Esophagus (tissue), 2 donors: ENCODE measurements around the gene CTF1. TPM values are rescaled to one million over a fixed set of nuclear protein-coding genes. Genes with fewer than 3 reads are reported as not detected.
A peak's percentile ranks its signal among the peaks of the same experiment; 100 is the strongest.

ENCODE experiments used
- H3K27ac ChIP-seq, 2 donors: one replicate each; pipeline ENCODE4 v1.5.1; 2013; ENCODE audit warnings: low read depth in 2 of 2, mild to moderate bottlenecking in 2 of 2, inconsistent platforms in 1 of 2, low read length in 1 of 2, moderate library complexity in 1 of 2
- H3K27me3 ChIP-seq, 2 donors: one replicate each; pipeline ENCODE4 v1.6.1; 2013; ENCODE audit warnings: low read length in 2 of 2, control low read depth in 1 of 2, mild to moderate bottlenecking in 1 of 2; ENCODE audit not compliant: insufficient read depth in 2 of 2, control insufficient read depth in 1 of 2
- H3K36me3 ChIP-seq, 2 donors: one replicate each; pipeline ENCODE4 v1.6.1; 2013; ENCODE audit warnings: low read length in 1 of 2; ENCODE audit not compliant: control insufficient read depth in 2 of 2, insufficient read depth in 2 of 2
- H3K4me1 ChIP-seq, 2 donors: one replicate each; pipeline ENCODE4 v1.6.1; 2013; ENCODE audit warnings: low read length in 1 of 2; ENCODE audit not compliant: control insufficient read depth in 2 of 2, insufficient read depth in 2 of 2
- H3K4me3 ChIP-seq, 2 donors: one replicate each; pipeline ENCODE4 v1.5.1; 2013; ENCODE audit warnings: low read length in 2 of 2, mild to moderate bottlenecking in 2 of 2, low read depth in 1 of 2, moderate library complexity in 1 of 2
- H3K9me3 ChIP-seq, 2 donors: one replicate each; pipeline ENCODE4 v1.6.1; 2013; ENCODE audit warnings: mild to moderate bottlenecking in 2 of 2, low read depth in 1 of 2, low read length in 1 of 2, moderate library complexity in 1 of 2; ENCODE audit not compliant: control insufficient read depth in 2 of 2, insufficient read depth in 1 of 2
- WGBS, 2 donors: extraction: QIAGEN DNeasy Blood & Tissue Kit; methylation state at CpG; one replicate each; pipeline ENCODE4 v1.1.7; 2013; 5-methylcytosine and 5-hydroxymethylcytosine counted together
- polyA plus RNA-seq, 2 donors: library from polyadenylated mRNA; stranded (reverse); fragments of 200-250 nt; gene quantifications; one replicate each; pipeline ENCODE4 v1.2.3, GENCODE V29; 2013
- donor health status: healthy with polysubstance abuse.
- donor health status: Bipolar disorder and iron deficiency.

Gene CTF1
- polyA plus RNA-seq, 2 donors: 2.2 to 3.3 TPM

DNA sequence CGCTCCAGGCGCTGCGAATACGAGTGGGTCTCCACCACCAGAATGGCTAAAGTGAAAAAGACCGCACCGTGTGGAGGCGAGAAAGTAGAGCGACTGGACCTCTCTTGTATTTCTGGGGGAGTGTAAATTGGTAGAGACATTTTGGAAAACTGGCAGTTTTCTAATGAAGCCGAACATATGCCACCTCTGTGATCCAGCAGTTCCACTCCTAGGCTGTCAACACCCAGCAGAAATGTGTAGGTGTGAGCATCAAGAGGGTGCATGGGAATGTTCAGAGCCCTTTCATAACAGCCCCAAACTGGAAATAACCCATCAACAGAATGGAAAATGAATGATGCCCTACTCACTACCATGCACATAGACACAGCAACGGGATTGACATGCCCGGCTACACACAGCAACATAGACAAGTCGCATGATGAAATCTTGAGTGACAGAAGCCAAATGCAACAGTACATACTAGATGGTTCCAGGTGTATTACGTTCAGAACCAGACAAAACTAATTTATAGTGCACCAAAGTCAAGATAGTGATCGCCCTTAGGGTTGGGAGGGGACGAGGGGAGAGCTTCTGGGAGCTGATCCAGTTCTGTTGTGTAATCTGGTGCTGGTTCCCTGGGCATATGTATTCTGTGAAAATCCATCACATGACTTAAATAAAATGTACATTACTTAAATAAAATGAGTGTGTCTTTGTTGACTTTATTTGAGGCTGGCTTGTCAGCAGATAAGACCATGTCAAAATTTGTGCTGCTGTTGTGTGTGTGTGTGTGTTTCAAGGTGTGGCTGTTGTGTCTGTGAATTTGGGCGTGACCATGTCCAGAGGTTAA lies 1.7 kb upstream of the CTF1 start:
- peaks cover 2 to 24% of the 10 kb centered on the region in 2 donors for H3K4me1 ChIP-seq
- WGBS, 2 donors: 29 to 38% methylated on average over 16 of the region's 16 CpGs
- H3K9me3 ChIP-seq: no peaks in the 10 kb centered on the region
- H3K4me3 ChIP-seq: peak overlapping the region; percentile 67 to 83
- peak overlapping the region; percentile 95 to 100 for H3K27ac ChIP-seq
- H3K36me3 ChIP-seq: no peaks in the 10 kb centered on the region
- no peaks in the 10 kb centered on the region for H3K27me3 ChIP-seq

DNA sequence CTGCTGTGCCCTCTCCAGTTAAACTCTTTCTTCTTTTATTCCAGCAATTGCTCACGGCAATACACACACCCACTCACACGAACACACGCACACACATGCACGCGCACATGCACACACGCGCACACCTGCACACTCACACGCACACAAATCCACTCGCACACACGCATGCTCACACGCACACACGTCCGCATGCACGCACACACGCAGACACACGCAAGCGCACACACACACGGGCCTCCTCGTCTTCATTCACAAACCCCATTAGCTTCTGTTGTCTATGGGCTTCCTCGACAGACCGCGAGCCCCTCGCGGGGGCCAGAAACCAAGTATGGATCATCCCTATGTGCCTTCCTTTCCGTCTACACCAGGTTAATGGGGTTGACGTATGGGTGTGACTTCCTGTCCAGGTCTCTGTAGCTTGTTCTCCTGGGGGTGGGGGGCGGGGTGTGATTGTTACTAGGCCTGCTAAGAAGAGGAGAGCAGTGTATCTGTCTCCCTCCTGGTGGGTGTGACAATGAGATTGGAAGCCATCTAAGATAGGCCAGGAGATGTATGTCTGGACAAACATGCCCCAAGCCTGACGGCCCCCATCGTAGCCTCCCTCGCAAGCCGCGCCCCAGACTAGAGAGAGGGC lies 670 bp upstream of the CTF1 start:
- WGBS, 2 donors: 38 to 66% methylated on average over 32 of the region's 32 CpGs
- Histone ChIP-seq H3K27ac (peak overlapping the region; percentile 95 to 100), H3K27me3 (no peaks in the 10 kb centered on the region), H3K4me3 (peak overlapping the region; percentile 53 to 55), H3K4me1 (peaks cover 2 to 24% of the 10 kb centered on the region in 2 donors), H3K9me3 (no peaks in the 10 kb centered on the region), H3K36me3 (no peaks in the 10 kb centered on the region)

DNA sequence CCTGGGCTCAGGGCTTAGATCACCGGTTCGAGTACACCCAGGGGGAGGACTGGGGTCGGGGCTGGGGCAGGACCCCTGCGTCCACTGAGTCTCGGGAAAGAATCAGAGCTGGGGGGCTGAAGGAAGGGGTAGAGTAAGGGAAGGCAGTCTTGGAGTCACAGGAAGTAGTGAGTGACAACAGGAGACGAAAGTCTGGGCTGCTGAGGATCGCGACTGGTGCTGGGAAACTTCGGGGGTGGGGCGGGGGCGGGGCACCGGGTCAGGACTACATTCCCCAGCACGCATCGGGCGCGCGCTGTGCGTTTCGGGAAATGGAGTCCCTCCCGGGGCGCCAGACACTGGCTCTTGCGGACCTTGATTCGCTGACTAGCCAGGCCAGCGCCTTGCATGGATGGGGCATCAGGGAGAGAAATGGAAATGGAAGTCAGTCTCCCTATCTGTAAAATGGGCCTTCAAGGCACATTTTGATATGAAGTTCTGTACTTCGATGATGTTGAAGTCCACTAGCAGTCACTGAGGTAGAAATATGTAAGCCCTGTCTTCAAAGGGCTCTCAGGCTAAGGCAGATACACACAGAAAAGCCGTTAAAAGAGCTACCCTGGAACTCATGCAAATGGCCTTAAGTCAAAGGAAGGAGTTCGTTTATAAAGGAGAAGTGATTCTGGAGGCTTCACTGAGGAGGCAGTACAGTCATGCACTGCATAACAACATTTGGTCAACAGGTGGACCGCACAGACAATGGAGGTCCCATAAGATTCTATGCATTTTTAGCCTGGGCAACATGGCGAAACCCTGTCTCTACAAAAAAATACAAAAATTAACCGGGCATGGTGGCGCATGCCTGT lies 697 bp downstream of the CTF1 start:
- H3K36me3 ChIP-seq: no peaks in the 10 kb centered on the region
- no peaks in the 10 kb centered on the region for H3K9me3 ChIP-seq
- WGBS, 2 donors: 16 to 19% methylated on average over 30 to 31 of the region's 31 CpGs
- H3K27ac ChIP-seq: peak overlapping the region; percentile 95 to 100
- H3K4me3 ChIP-seq: peak overlapping the region; percentile 53 to 55
- no peaks in the 10 kb centered on the region for H3K27me3 ChIP-seq
- peaks cover 2 to 24% of the 10 kb centered on the region in 2 donors for H3K4me1 ChIP-seq

DNA sequence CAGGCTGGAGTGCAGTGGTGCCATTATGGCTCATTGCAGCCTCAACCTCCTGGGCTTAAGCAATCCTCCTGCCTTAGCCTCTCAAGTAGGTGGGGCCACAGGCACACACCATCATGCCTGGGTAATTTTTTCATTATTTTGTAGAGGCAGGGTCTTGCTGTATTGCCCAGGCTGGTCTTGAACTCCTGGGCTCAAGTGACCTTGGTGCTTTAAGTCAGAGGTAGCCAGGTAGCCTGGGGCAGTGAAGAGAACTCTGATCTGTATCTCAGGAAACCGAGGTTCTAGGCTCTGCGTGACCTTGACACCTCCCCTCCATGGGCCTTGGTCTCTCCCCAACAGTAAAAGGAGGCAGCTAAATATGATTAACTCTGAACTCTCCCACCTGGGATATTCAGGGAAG lies 3.4 kb downstream of the CTF1 start:
- Histone ChIP-seq H3K36me3 (no peaks in the 10 kb centered on the region), H3K27ac (no peak overlapping the region), H3K4me1 (peaks cover 2 to 11% of the 10 kb centered on the region in 2 donors), H3K4me3 (no peak overlapping the region), H3K9me3 (no peaks in the 10 kb centered on the region), H3K27me3 (no peaks in the 10 kb centered on the region)
- WGBS, 2 donors: 67 to 73% methylated on average over 2 of the region's 2 CpGs

DNA sequence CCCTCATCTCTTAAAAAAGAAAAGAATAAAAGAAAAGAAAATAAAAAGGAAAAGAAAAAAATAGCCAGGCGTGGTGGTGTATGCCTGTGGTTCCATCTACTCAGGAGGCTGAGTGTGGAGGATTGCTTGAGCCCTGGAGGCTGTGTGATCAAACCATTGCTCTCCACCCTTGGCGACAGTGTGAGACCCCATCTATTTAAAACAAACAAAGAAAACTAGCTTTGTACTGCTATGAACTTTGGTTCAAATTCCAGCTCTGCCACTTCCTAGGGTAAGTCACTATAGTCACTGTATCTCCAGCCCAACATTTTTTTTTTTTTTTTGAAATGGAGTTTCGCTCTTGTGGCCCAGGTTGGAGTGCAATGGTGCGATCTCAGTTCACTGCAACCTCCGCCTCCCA lies 4.2 kb downstream of the CTF1 start:
- Histone ChIP-seq H3K4me1 (peaks cover 2 to 10% of the 10 kb centered on the region in 2 donors), H3K4me3 (no peak overlapping the region), H3K27me3 (no peaks in the 10 kb centered on the region), H3K9me3 (no peaks in the 10 kb centered on the region), H3K27ac (no peak overlapping the region), H3K36me3 (no peaks in the 10 kb centered on the region)
- WGBS, 2 donors: 99% methylated on average over 5 of the region's 5 CpGs

DNA sequence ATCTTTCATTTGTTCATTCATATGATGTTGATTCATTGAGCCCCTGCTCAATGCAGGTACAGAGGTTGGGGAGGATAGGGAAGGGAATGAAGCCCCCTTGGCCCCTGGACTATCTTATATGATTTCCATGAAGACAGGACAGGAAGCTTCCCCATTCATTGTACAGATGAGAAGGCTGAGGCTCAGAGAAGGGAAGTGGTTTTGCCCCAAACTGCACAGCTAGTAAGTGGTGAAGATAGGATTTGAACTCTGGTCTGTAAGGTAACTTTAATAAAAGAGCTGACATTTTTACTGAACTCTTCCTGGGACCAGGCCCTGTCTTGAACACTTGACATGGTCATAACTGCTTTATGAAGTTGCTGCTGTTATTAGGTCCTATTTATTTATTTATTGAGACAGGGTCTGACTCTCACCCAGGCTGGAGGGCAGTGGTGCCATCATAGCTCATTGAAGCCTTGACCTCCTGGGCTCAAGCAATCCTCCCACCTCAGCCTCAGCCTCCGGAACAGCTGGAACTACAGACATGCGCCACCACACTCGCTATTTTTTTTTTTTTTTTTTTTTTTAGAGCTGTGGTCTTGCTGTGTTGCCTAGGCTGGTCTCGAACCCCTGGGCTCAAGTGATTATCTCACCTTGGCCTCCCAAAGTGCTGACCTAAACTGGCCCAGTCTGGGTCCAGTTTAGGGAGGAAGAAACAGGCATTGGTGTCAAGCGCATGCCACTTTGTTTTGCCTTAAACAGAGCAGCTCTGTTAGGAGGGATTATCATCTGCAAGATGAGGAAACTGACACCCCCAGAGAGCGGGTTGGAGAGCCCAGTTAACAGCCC lies 5.0 kb downstream of the CTF1 start:
- Histone ChIP-seq H3K27ac (peak overlapping the region; percentile 88 to 91), H3K27me3 (no peaks in the 10 kb centered on the region), H3K4me3 (peak overlapping the region; percentile 43 to 58), H3K36me3 (no peaks in the 10 kb centered on the region), H3K9me3 (no peaks in the 10 kb centered on the region), H3K4me1 (peaks cover 2 to 7% of the 10 kb centered on the region in 2 donors)
- 38 to 43% methylated on average over 6 of the region's 6 CpGs for WGBS, 2 donors

DNA sequence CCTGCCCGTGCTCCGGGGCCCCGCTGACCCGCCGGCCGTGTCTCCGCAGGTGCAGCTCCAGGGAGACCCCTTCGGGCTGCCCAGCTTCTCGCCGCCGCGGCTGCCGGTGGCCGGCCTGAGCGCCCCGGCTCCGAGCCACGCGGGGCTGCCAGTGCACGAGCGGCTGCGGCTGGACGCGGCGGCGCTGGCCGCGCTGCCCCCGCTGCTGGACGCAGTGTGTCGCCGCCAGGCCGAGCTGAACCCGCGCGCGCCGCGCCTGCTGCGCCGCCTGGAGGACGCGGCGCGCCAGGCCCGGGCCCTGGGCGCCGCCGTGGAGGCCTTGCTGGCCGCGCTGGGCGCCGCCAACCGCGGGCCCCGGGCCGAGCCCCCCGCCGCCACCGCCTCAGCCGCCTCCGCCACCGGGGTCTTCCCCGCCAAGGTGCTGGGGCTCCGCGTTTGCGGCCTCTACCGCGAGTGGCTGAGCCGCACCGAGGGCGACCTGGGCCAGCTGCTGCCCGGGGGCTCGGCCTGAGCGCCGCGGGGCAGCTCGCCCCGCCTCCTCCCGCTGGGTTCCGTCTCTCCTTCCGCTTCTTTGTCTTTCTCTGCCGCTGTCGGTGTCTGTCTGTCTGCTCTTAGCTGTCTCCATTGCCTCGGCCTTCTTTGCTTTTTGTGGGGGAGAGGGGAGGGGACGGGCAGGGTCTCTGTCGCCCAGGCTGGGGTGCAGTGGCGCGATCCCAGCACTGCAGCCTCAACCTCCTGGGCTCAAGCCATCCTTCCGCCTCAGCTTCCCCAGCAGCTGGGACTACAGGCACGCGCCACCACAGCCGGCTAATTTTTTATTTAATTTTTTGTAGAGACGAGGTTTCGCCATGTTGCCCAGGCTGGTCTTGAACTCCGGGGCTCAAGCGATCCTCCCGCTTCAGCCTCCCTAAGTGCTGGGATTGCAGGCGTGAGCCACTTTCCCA lies 5.9 kb downstream of the CTF1 start:
- Histone ChIP-seq H3K4me1 (peaks cover 0 to 7% of the 10 kb centered on the region in 2 donors), H3K9me3 (no peaks in the 10 kb centered on the region), H3K36me3 (no peaks in the 10 kb centered on the region), H3K27me3 (no peaks in the 10 kb centered on the region), H3K27ac (peak overlapping the region; percentile 88 to 91), H3K4me3 (peak overlapping the region; percentile 58 to 64)
- WGBS, 2 donors: 9 to 10% methylated on average over 70 to 99 of the region's 99 CpGs

DNA sequence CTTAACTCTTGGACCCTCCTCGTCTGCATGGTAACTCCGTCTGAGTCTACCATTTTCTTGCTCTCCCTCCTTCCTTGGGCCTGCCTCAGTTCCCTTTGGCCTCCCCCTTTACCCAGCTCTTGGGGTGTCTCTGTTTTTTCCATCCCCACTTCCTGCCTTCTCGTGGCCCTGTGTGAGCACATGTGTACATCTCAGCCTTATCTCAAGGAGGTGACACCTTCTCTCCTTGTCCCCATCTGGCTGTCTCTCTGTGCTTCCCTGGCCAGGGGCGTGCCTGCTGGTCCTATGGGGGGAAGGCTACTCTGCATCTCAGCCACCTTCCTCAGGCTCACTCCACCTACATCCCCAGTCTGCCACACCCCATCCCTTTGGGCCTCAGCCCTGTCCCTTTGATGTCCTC lies 6.6 kb downstream of the CTF1 start:
- no peak overlapping the region for H3K4me3 ChIP-seq
- no peaks in the 10 kb centered on the region for H3K27me3 ChIP-seq
- H3K36me3 ChIP-seq: no peaks in the 10 kb centered on the region
- H3K4me1 ChIP-seq: peaks cover 0 to 7% of the 10 kb centered on the region in 2 donors
- no peaks in the 10 kb centered on the region for H3K9me3 ChIP-seq
- whole genome bisulfite sequencing, 2 donors: 67 to 82% methylated on average over 4 of the region's 4 CpGs
- peak overlapping the region; percentile 88 to 91 for H3K27ac ChIP-seq
